ENCODE data around the gene ATR.
"Not testable (repeated sequence)": the region's sequence is repeated elsewhere in the genome, so short reads cannot be mapped to it uniquely, and the experiment has no call there.

Gene ATR

DNA sequence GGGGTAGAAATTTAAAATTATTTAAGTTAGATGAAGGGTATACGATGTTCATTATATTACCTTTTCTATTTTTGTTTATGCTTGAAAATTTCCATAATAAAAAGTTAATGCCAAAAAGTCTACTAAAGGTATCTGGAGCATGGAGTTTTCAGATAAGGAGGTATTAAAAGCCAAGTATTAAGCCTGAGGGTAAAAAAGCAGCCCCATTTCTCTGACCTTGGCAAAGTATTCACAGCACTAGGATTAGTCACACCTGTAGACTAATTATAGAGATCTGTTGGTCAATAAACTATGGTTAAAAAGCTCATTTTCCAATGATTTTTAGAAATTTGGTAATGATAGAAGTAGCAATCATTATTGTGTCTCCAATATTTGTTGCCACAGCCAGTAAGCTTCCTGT, 153.8 kb downstream of the ATR start:
- in situ Hi-C loops (cut with MboI; ENCODE audit: low pct_unique_long_range_greater_than_20kb, low sequenced_read_pairs), result no loop called here
- DNase-seq, result no peak

GRCh38 chr3:142418926-142419592, 159.5 kb downstream of the ATR start:
- in situ Hi-C loops (cut with MboI; ENCODE audit: low pct_unique_long_range_greater_than_20kb, low sequenced_read_pairs), result no loop called here
- DNase-seq, result no peak

DNA sequence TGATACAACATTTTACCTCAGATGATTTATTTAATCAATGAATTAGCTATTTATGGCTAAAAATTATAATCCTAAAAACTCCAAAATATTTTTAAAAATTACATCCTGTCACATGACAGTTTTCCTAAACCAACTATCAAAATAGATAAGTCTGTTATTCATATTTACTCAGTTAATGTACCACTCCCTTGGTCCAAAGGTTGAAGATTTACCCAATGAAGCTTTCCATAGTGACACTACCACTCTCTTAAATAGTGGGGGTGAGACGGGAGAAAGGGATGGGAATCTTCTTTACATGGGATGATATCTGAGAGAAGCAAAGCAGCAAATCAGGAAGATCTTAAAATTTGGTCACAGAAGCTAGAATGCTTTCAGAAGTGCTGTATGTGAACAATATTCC, 161.2 kb downstream of the ATR start:
- in situ Hi-C loops (cut with MboI; ENCODE audit: low pct_unique_long_range_greater_than_20kb, low sequenced_read_pairs), result no loop called here
- no peak for DNase-seq

GRCh38 chr3:142400537-142400936, 178.0 kb downstream of the ATR start:
- in situ Hi-C loops (cut with MboI; ENCODE audit: low pct_unique_long_range_greater_than_20kb, low sequenced_read_pairs), result not testable (repeated sequence)

More at GRCh38 chr3:142400537-142400936, 178.0 kb downstream of the ATR start:
- not testable (repeated sequence) for DNase-seq
